HTR-8/SVneo (cell line): ENCODE measurements around the gene PRDM15.

Source experiments
- DNase-seq: peaks from one replicate; pipeline ENCODE4 v3.0.0; 2011; ENCODE audit warnings: low spot score, mixed read lengths; ENCODE audit not compliant: insufficient read length
- FAIRE-seq: peaks from 2 replicates; lab custom pipeline; 2011; peaks lifted over from hg19 to GRCh38; lab: Jason Lieb, UNC

Gene PRDM15

DNA sequence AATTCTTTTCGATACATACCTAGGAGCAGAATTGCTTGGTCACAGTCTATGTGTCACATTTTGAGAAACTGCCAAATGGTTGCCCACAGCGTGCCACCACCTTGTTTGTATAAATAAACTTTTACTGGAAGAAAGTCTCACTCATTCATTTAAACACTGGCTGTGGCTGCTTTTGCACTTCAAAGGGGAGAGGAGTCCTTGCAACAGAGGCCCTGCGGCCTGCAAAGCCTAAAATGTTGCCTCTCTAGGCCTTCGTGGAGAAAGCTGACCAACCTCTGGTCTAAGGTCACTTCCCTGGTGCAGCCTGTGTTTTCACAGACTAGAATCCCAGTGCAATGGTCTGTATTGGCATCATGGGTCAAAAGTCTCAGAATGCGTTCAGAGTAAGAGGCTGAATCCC, 120.6 kb downstream of the PRDM15 start:
- FAIRE-seq (no peak), DNase-seq (no peak)

- no peak for FAIRE-seq
- DNase-seq, result no peak
Observed at GRCh38 chr21:41755934-41756773, 123.0 kb downstream of the PRDM15 start.

DNA sequence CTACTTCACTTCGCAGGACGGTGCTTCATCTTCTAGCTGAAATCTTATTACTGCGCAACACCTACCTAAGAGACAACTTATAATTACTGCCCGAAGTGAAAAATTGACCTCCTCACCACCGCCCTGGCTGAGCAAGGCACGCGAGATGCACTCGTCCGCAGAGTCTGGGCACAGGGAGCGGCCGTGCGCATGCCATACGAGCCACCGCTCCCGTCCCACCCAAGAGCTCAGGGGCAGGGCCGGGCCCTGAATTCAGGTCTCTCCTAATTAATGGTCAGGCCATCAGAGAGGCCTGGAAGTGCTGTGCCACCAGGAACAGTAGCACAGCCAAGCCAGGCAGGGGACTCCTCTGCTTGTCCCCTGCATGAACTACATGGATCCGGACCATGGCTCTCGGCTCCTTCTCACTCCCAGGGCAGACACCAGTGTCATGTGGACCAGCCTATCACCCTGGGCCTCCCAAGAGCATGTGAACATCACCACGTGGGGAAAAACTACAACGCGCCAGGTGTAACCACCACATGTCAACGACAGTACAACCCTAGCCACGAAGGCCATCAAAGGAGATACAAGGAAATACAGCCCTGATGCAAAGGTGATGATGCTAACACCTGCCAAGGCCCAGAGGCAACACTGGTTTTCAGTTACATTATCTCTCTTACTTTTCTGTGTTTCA, 123.7 kb downstream of the PRDM15 start:
- FAIRE-seq, result no peak
- DNase-seq, result no peak

- DNase-seq, result no peak
- FAIRE-seq, result no peak
Observed at GRCh38 chr21:41754479-41754891, 124.7 kb downstream of the PRDM15 start.

- FAIRE-seq, result no peak
Observed at GRCh38 chr21:41753006-41753898, 125.9 kb downstream of the PRDM15 start.

GRCh38 chr21:41752231-41752681, 126.9 kb downstream of the PRDM15 start:
- FAIRE-seq (no peak), DNase-seq (peak; percentile 63)

More at GRCh38 chr21:41753006-41753898, 125.9 kb downstream of the PRDM15 start:
- DNase-seq, result no peak

- no peak for DNase-seq
- FAIRE-seq, result no peak
Observed at GRCh38 chr21:41751611-41752011, 127.5 kb downstream of the PRDM15 start.

DNA sequence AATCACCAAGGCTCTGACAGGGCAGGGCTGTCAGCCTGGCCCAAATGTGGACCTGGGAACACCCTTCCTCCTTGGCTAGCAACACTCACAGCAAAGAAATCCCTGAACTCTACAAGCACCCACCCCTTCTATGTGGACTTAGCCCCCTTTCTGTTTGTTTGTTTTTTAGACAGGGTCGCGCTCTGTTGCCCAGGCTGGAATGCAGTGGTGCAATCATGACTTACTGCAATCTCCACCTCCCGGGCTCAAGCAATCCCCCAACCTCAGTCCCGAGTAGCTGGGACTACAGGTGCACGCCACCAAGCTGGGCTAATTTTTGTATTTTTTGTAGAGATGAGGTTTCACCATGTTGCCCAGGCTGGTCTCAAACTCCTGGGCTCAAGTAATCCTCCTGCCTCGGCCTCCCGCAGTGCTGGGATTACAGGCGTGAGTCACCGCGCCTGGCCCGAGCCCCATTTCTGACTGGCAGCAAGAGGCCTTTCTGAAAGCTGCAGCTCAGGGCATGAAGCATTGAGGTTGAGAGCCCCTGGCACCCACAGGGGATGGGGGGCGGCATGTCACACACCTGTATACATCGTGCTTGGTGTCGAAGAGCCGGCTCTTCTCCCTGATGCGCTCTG, 128.5 kb downstream of the PRDM15 start:
- FAIRE-seq (no peak), DNase-seq (no peak)

DNA sequence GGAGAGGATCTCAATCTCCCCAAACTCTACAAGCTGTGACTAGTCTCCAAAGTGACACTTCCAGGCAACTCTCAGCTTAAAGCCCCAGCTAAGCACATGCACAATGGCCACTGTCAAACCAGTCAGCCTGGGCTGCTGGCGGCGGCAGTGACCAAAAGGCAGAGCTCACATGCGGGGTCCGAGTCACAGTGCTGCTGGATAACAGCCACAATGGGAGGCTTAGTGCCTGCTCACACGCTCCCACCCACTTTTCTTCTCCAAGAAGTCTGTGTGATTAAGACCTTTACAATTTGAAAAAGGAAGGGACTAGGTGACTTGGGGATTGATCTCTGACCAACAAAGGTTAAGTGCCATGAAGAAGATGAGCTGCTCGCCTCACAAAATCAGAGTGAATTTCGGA, 129.1 kb downstream of the PRDM15 start:
- DNase-seq (no peak), FAIRE-seq (no peak)

- FAIRE-seq (no peak), DNase-seq (no peak)
Observed at GRCh38 chr21:41749286-41749685, 129.9 kb downstream of the PRDM15 start.
